Heart right ventricle (tissue), 16 donors: ENCODE measurements around the gene IGF2R. TPM values are rescaled to one million over a fixed set of nuclear protein-coding genes. Genes with fewer than 3 reads are reported as not detected.

Experiments used
- ATAC-seq, 8 donors: fragments of 200-7000 bp; cut with Tn5 transposase; one replicate each; pipeline ENCODE4 v1.9.1; 2020; ENCODE audit warnings: mild to moderate bottlenecking in 8 of 8, moderate library complexity in 8 of 8, moderate number of reproducible peaks in 1 of 8
- DNase-seq, 2 donors: peaks; one replicate each; pipeline ENCODE4 v3.0.0-alpha.2; 2020
- H3K27ac ChIP-seq, 10 donors: fragments of 200-600 bp; sonication (generic) in 2 of 10; one replicate each; pipeline versions ENCODE4 v1.5.0 to v1.8.0; 2020 to 2022; ENCODE audit warnings: mild to moderate bottlenecking in 3 of 10
- H3K27me3 ChIP-seq, 7 donors: fragments of 200-600 bp; one replicate each; pipeline ENCODE4 v1.8.0; 2021 to 2022; ENCODE audit warnings: mild to moderate bottlenecking in 2 of 7
- H3K36me3 ChIP-seq, 9 donors: fragments of 200-600 bp; sonication (generic) in 1 of 9; one replicate each; pipeline versions ENCODE4 v1.5.0 to v1.8.0; 2020 to 2022; ENCODE audit warnings: mild to moderate bottlenecking in 2 of 9
- H3K4me1 ChIP-seq, 9 donors: fragments of 200-600 bp; sonication (generic) in 1 of 9; one replicate each; pipeline versions ENCODE4 v1.5.0 to v1.8.0; 2020 to 2022; ENCODE audit warnings: mild to moderate bottlenecking in 4 of 9
- H3K4me3 ChIP-seq, 10 donors: fragments of 200-600 bp; sonication (generic) in 2 of 10; one replicate each; pipeline versions ENCODE4 v1.5.0 to v1.8.0; 2020 to 2022; ENCODE audit warnings: mild to moderate bottlenecking in 7 of 10, moderate library complexity in 2 of 10
- H3K9me3 ChIP-seq, 11 donors: fragments of 200-600 bp in 10 of 11; sonication (generic) in 2 of 11; one replicate each; pipeline versions ENCODE4 v1.5.0 to v1.8.0; 2013 to 2022; ENCODE audit warnings: mild to moderate bottlenecking in 2 of 11, control low read depth in 1 of 11, moderate library complexity in 1 of 11
- CTCF ChIP-seq, 9 donors: fragments of 200-600 bp; sonication (generic) in 2 of 9; IDR thresholded peaks; one replicate each; pipeline versions ENCODE4 v1.5.0 to v1.8.0; 2021 to 2022; ENCODE audit warnings: antibody characterized with exemption in 9 of 9, mild to moderate bottlenecking in 5 of 9, moderate library complexity in 1 of 9
- WGBS, 2 donors: extraction: QIAGEN DNeasy Blood & Tissue Kit; methylation state at CpG; one replicate each; pipeline ENCODE4 v1.1.7; 2013; ENCODE audit warnings: inconsistent platforms in 1 of 2; 5-methylcytosine and 5-hydroxymethylcytosine counted together
- intact Hi-C, 10 donors: fragments of 100-400 bp; cut with DNase I; formaldehyde crosslinking; loops; one replicate each; pipeline versions ENCODE4 v1.11.1 to v1.14.2; 2022
- polyA plus RNA-seq, 2 donors: library from polyadenylated mRNA; stranded (reverse); fragments of 200-250 nt; gene quantifications; one replicate each; pipeline ENCODE4 v1.2.3, GENCODE V29; 2013
- total RNA-seq, 10 donors: library from RNA; stranded (reverse); fragmentation: NEBNext Ultra II Directional in 3 of 10; extraction: Animal tissue kit (Norgen Biotek cat#: 25700) in 3 of 10; gene quantifications; one replicate each; pipeline versions ENCODE4 v1.2.1 to v1.2.4, GENCODE V29; 2021 to 2023
- donor health status: Arrhythmogenic right ventricular cardiomyopathy.
- donor health status: ischemic (EF 13 %, LVEDD 7.1; RV severe dilation, severe dysfunction).
- donor health status: healthy with polysubstance abuse.
- donor health status: DM: no; HTN: yes; CAD: no.
- donor health status: DM: no; HTN: no; CAD: no.
- donor health status: ischemic (EF 25% LVEDD 6.9; RV normal size, moderate dysfunction).
- donor health status: ischemic (EF 25% LVEDD 5.7; RV mildly dilated, moderate dysfunction).
- donor health status: healthy.
- donor health status: DM: yes; HTN: yes; CAD: no.
- donor health status: Ischemic cardiomyopathy.
- donor health status: ischemic (EF 35%, LVEDD 5.7; RV mildly dilated, moderate dysfunction).
- donor health status: nonischemic (EF 11% LVEDD 7.7; RV severe dilation, severe dysfunction).
- donor health status: DM: yes; HTN: yes; CAD: no.
- donor health status: PGD.
- donor health status: ischemic (EF 29% LVEDD 5.4; RV normal size, mild dysfunction).
- donor health status: nonischemic (EF 23%, LVEDD 6.1; RV moderate dilation, normal function).

Gene IGF2R
- total and polyA plus RNA-seq, 12 donors, result 13.7 to 95.6 (median 70.2) TPM

- WGBS, 2 donors, result 86 to 88% methylated on average over 10 of the region's 10 CpGs
- Histone ChIP-seq H3K4me3 (no peak overlapping the region), H3K4me1 (peaks cover 0 to 27% (median 15%) of the 10 kb centered on the region in 9 donors), H3K36me3 (peaks cover 0 to 45% (median 18%) of the 10 kb centered on the region in 9 donors), H3K27me3 (no peaks in the 10 kb centered on the region), H3K27ac (peak overlapping the region in 1 of 10 donors; percentile 7), H3K9me3 (no peaks in the 10 kb centered on the region)
- DNase-seq (no peak), ATAC-seq (no peak)
- TF ChIP-seq CTCF (IDR thresholded peaks at IDR 0.05), result no peak
- intact Hi-C loops, result loop anchor here in 1 of 10 donors (5.0 kb wide), 1 partner anchor 34 kb away; no protein-coding TSS in a partner anchor
These were observed 47.1 kb downstream of the IGF2R start for GRCh38 chr6:160015778-160016684.

- H3K9me3 ChIP-seq, result no peaks in the 10 kb centered on the region
- ATAC-seq, result no peak
These were observed 53.2 kb downstream of the IGF2R start for GRCh38 chr6:160022101-160022500.

GRCh38 chr6:160022793-160023192 lies 53.9 kb downstream of the IGF2R start:
- no peak for ATAC-seq

More at GRCh38 chr6:160022101-160022500, 53.2 kb downstream of the IGF2R start:
- TF ChIP-seq CTCF (IDR thresholded peaks at IDR 0.05), result no peak
- intact Hi-C loops, result loop anchor here in 1 of 10 donors (10.0 kb wide), 1 partner anchor 47 kb away; no protein-coding TSS in a partner anchor
- no peaks in the 10 kb centered on the region for H3K27me3 ChIP-seq
- H3K36me3 ChIP-seq, result peaks cover 0 to 42% (median 13%) of the 10 kb centered on the region in 9 donors
- DNase-seq, result no peak
- no peaks in the 10 kb centered on the region for H3K4me1 ChIP-seq
- 96% methylated on average over 1 of the region's 1 CpG for whole genome bisulfite sequencing, 2 donors
- H3K4me3 ChIP-seq, result no peak overlapping the region
- H3K27ac ChIP-seq, result no peak overlapping the region

More at GRCh38 chr6:160022793-160023192, 53.9 kb downstream of the IGF2R start:
- H3K4me1 ChIP-seq, result no peaks in the 10 kb centered on the region
- H3K27me3 ChIP-seq, result no peaks in the 10 kb centered on the region
- no peak for DNase-seq
- no peak overlapping the region for H3K4me3 ChIP-seq
- no peak for TF ChIP-seq CTCF (IDR thresholded peaks at IDR 0.05)
- intact Hi-C loops, result loop anchor here in 1 of 10 donors (10.0 kb wide), 1 partner anchor 48 kb away; no protein-coding TSS in a partner anchor
- no peak overlapping the region for H3K27ac ChIP-seq
- H3K9me3 ChIP-seq, result no peaks in the 10 kb centered on the region
- 96 to 97% methylated on average over 3 of the region's 3 CpGs for WGBS, 2 donors
- peaks cover 0 to 49% (median 13%) of the 10 kb centered on the region in 9 donors for H3K36me3 ChIP-seq
